Measurements from ENCODE around the gene CDKAL1.

Gene CDKAL1

GRCh38 chr6:20996099-20996498 lies 461.8 kb downstream of the CDKAL1 start:
- DNase-seq = no peak

GRCh38 chr6:20997143-20997769 lies 463.0 kb downstream of the CDKAL1 start:
- no peak for DNase-seq

GRCh38 chr6:20997770-20998147 lies 463.5 kb downstream of the CDKAL1 start:
- no peak for DNase-seq

- no peak for DNase-seq
Observed at GRCh38 chr6:20998748-20999448, 464.6 kb downstream of the CDKAL1 start.

GRCh38 chr6:21000331-21000801 lies 466.1 kb downstream of the CDKAL1 start:
- no peak for DNase-seq

GRCh38 chr6:21001736-21002135 lies 467.5 kb downstream of the CDKAL1 start:
- DNase-seq = no peak

GRCh38 chr6:21003780-21004541 lies 469.7 kb downstream of the CDKAL1 start:
- peak; percentile 67 for DNase-seq

- peak; percentile 91 for DNase-seq
Observed at GRCh38 chr6:21005816-21006570, 471.7 kb downstream of the CDKAL1 start.

- no peak for DNase-seq
Observed at GRCh38 chr6:21019614-21020013, 485.4 kb downstream of the CDKAL1 start.

GRCh38 chr6:21022343-21023107 lies 488.3 kb downstream of the CDKAL1 start:
- DNase-seq = no peak

- DNase-seq = no peak
Observed at GRCh38 chr6:21023210-21023609, 489.0 kb downstream of the CDKAL1 start.

- DNase-seq = no peak
Observed at GRCh38 chr6:21024616-21025015, 490.4 kb downstream of the CDKAL1 start.

GRCh38 chr6:21026576-21027273 lies 492.5 kb downstream of the CDKAL1 start:
- DNase-seq = peak; percentile 69

GRCh38 chr6:21027507-21027906 lies 493.2 kb downstream of the CDKAL1 start:
- DNase-seq = no peak

GRCh38 chr6:21031182-21031581 lies 496.9 kb downstream of the CDKAL1 start:
- no peak for DNase-seq

- DNase-seq = no peak
Observed at GRCh38 chr6:21033084-21033483, 498.8 kb downstream of the CDKAL1 start.

GRCh38 chr6:21033575-21034026 lies 499.3 kb downstream of the CDKAL1 start:
- DNase-seq = peak; percentile 85

GRCh38 chr6:21034345-21034744 lies 500.1 kb downstream of the CDKAL1 start:
- no peak for DNase-seq

- DNase-seq = no peak
Observed at GRCh38 chr6:21037453-21037852, 503.2 kb downstream of the CDKAL1 start.

- no peak for DNase-seq
Observed at GRCh38 chr6:21039926-21040325, 505.7 kb downstream of the CDKAL1 start.

GRCh38 chr6:21045135-21045700 lies 511.0 kb downstream of the CDKAL1 start:
- DNase-seq = no peak

Measured in EL (cell line).